Activated effector memory CD4-positive, alpha-beta T cell treated with Interleukin-2 at 50 U/mL for 16 hours (primary cell): ENCODE measurements around the gene ABCD3.
A peak's percentile ranks its signal among the peaks of the same experiment; 100 is the strongest.

ENCODE experiments used
- DNase-seq: peaks from one replicate; pipeline ENCODE4 v3.0.0-alpha.2; 2020

ABCD3 gene

DNA sequence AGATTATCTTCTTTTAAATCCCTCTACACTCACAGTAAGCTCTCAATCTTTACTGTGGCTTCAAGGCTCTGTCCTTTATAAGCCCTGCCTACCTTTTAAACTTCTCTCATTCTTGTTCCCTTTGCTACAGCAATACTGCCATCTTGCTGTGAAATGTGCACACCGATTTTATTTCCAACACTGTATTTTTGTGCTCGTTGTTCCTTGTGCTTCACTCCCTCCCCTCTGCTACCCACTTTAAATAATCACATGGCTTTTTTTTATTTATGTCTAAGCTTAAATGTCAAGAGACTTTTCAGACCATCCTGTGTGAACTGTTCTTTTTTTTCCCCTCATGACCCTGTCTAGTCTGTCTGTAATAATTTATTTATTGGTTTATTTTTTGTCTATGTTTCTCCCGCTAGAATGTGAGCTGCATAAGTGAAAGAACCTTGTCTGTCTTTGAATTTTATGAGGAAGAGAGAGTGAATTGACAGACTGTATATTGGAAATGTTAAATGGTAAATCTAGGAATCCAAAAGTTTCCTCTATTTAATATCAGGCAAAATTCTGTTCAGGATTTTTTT, 45.7 kb downstream of the ABCD3 start:
- DNase-seq: no peak

DNA sequence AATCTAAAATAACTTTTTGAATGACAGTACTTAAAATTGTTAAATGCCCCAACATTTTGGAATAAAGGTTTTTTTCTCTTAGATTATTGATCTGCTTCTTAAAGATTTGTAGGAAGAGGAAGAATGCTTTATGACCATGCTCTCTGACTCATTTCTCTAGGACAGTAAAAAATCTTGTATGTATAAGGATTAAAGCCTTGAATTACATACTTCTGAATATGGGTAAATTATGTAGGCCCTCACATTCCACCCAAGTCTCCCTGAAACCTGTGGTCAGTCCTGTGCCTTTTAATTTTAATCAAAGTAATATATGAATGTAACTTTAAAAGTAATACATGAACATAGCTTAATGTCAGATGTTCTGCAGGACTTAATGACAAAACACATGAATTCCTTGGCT, 50.5 kb downstream of the ABCD3 start:
- DNase-seq: no peak

DNA sequence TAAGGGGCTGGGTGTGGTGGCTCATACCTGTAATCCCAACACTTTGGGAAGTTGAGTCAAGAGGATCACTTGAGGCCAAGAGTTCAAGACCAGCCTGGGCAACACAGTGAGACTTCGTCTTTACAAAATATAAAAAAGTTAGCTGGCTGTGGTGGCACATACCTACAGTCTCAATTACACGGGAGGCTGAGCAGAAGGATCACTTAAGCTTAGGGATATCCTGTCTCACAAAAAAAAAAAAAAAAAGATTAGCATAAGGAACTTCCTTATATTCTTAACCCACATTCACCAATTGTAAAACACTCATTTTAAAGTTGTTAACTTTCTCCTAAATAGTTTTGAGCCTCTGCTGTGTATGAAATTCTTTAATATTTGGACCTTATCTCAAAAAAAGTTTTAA, 53.1 kb downstream of the ABCD3 start:
- DNase-seq: no peak

DNA sequence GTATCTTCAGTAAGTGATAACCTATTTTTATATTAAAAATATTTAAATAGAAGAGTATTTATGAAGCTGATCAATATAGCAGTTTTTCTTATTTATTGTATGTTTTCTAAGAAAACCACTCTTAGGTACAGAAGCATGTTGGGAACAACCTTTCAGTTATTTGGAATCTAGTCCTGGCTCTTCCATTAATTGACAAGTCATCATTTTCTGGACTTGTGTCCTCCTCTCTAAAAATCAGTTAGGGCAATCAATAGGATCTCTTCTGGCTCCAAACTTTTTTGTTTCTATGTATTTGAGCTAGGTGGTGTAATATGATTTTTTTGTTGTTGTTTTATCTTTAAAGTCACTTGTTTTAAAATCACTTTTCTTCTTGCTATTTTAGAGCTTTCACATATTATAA, 57.0 kb downstream of the ABCD3 start:
- no peak for DNase-seq

DNA sequence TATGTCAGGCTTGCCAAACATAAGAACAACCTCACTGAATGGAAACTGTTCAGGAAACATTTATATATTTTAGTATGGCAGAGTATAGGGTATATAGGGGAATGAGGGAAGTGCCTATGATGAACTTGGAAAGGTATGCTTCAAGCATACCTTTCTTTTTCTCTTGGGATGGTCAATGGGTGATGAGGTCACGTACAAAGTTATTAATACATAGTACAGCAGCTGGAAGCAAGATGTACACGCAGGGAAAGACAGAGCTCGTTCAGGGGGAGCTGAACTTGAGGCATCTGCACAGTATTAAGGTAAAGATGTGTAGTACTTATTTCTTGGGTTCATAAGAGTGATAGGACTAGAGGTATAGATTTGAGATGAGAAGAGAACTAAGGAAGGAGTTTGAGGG, 61.5 kb downstream of the ABCD3 start:
- no peak for DNase-seq

DNA sequence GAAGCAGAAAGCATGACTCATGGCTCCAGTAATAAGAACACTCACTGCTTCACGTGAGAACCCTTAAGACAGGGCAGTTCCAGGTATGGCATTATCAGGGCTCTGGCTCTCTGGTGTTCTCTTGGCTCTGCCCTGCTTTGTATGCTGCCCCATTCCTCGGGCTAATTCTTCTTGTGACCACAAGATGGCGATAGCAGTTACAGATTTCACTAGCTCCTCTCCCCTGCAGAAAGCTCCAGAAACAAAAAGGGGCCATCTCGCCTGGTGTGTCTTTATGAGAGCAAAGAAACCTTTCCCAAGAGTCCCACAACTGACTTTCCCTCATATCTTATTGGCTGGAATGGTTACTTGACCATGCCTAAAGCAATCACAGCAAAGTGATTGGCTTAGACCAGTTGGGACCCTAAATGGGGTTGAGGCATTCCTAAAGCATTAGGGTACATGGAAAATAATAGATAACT, 63.3 kb downstream of the ABCD3 start:
- peak; percentile 2 for DNase-seq

DNA sequence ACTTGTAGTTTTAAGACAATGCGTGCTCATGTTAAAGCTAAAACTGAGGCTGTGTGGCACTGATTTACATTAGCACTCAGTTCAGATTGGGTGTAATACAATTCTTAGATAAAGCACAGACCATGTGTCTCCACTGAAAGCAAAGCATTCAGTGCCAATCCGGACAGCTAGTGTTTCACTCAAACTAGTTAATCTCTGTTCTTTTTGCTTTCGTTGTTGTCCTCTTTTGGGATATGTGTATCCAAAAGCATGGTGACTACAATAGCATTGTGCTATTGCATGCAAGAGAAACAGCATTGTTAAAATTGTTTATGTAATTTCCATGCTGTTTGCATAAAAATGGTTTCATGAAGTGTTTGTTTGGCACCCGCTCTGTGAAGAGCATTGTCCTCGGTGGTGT, 68.8 kb downstream of the ABCD3 start:
- no peak for DNase-seq

DNA sequence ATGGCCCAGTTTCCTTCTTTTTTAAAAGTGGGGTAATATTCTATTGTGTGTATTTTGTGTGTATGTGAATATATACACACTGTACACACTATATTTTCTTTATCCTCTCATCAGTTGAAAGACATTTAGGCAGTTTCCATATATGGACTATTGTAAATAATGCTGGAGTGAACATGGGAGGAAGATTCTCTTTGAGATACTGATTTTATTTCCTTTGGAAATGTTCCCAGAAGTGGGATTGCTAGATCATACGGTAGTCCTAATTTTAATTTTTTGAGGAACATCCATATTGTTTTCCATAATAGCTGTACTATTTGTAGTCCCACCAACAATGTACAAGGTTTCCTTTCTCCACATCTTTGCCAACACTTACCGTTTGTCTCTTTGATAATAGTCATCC, 72.4 kb downstream of the ABCD3 start:
- DNase-seq: no peak

DNA sequence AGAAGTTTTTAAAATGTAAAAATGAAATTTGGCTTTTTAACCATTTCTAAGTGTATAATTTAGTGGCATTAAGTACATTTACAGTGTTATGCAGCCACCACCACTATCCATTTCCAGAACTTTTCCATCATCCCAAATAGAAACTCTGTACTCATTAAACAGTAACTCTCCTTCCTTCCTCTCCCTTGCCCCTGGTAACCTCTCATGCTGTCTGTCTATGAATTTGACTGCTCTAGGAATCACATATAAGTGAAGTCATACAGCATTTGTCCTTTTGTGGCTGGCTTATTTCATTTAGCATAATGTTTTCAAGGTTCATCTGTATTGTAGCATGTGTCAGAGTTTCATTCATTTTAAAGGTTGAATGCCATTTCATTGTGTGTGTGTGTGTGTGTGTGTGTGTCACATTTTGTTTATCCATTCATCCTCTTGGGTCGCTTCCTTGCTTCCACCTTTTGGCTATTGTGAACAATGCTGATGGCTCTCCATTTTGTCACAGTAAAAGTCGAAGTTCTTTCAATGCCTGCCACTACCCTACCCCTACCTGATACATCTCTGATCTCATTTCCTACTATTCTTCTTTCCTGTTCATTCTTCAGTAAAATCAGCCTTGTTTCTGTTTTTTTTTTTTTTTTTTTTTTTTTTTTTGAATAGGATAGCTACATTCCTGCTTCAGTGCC, 78.0 kb downstream of the ABCD3 start:
- no peak for DNase-seq

DNA sequence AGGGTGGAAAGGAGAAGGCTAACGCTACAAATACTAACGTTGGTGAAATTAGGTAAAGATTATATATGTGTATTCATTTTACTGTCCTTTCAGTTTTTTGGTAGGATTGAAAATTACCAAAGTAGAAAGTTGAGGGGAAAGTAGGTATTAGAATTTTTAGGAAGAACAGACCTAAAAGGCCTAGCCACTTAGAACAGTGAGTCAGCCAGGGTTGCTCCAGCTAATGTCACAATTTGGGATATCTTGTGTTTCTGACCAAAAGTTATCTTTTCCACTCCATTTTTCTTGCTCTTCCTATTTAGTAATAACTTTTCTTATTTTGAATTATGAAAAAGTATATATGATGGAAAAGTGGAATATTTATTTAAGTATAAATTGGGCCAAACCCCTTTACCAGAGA, 83.2 kb downstream of the ABCD3 start:
- DNase-seq: no peak

DNA sequence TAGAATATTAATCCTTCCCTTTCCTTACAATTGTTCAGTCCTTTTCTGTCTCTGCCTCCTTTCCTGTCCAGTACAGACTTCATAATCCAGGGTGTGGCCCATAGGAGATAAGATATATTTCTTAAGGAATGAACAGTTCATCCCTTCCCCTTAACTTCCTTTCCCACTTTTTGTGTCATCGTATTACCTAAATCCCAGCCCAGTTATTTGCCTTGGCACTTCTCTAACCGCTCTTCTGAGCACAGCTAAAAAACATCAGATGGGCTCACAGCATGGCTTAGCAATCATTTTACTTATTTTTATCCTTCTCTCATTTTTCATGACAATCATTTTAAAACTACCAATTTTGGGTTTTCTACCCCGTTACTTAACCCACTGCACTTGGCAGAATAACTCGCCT, 83.7 kb downstream of the ABCD3 start:
- no peak for DNase-seq

DNA sequence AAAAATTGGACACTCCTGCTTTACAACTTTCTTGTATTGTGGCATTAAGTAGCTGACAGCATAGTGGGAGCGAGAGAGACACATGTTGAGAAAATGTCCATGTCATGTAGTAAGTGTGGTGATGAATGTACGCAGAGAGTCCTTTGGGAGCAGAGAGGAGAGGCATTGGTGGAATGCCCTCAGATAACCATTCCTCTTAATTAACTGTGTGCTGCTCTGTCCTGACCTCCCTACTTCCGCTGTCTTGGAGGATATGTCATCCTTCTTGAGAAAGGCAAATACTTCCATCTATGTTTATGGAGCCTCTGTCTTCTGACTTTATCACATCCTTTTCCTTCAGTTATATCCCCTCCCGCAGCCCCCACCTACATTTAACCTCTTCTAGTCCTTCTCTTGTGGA, 85.0 kb downstream of the ABCD3 start:
- DNase-seq: no peak

DNA sequence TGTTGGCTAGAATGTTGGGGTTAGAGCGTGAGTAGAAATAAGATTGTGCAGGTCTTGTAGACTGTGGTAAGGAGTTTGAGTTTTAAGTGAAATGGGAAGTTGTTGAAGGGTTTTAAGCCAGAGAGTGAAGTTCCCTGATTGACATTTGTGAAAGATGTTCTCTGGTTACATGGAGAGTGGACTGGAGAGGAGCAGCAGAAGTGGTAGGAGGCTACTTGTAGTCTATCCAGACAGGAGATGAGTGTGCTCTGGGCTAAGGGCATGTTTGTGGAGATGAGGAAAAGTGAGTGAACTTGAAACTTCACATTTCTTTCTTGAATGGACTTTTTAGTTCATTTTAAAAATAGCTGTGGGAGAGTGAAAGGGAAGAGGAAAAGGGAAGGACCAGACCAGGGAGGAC, 86.4 kb downstream of the ABCD3 start:
- DNase-seq: no peak

DNA sequence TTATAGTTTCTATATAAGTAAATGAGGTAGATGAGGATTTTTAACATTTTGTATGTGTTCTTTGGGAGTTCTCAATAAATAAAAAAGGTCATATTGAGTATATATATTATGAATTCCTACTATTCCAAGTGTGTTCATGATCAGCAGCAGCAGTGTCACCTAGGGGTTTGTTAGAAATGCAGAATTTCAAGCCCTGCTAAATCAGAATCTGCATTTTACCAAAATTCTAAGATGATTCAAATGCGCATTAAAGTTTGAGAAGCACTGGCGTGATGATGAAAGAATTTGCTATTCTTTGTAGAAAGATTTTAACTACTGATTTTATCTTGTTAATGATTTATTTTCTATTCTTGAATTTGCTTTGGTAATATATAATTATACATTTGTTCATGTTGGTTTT, 94.6 kb downstream of the ABCD3 start:
- DNase-seq: no peak

DNA sequence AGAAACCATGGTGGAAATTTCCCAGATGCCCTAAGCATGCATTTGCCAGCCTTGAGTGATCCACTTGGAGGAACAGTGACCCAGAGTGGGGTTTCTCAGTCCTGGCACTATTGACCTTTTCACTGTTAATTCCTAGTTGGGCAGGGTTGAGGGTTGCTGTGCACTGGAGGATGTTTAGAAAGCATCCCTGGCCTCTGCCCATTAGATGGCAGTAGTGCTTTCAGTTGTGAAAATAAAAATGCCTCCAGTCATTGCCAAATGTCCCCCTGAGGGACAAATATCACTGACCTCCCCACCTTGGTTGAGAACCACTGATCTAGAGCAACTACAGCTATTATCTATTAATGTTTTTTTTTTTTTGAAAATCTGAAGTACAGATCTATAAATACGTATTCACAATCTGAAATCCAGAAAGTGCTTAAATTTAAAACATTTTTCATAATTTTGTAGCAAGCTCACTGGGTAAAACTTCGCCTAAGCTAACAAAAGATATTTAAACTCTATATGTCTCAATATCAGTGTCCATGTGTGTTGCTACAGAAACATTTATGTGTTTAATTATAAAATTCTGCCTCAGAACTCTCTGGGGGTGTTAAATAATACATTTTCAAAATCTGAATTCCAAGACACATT, 96.0 kb downstream of the ABCD3 start:
- no peak for DNase-seq

DNA sequence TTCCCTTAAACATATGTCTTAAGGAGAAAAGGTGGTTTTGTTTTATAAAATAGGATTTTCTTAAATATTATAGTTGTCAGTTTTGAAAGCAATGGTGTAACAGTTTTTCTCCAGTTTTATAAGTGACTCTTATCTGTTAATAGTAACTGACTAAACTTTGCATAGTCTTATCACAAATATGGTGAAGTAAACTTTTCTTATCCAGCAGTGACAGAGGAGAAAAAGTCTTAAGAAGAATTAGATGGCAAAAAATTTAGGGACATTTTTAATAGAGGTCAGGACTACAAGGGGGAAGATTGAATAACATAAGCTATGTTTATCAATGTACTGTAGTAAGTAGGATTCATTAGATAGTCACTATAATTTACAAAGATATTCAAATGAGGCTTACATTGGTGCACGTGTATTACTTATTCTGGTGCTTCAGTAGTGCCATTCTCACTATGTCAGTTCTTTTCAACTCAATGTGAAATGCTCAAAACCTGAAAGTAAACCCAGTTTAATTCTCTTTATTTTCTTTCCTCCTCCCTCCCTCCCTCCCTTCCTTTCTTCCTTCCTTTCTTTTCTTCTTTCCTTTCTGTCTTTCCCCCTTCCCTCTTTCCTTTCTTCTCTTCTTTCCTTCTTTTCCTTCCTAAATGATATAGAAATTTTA, 97.2 kb downstream of the ABCD3 start:
- DNase-seq: no peak

DNA sequence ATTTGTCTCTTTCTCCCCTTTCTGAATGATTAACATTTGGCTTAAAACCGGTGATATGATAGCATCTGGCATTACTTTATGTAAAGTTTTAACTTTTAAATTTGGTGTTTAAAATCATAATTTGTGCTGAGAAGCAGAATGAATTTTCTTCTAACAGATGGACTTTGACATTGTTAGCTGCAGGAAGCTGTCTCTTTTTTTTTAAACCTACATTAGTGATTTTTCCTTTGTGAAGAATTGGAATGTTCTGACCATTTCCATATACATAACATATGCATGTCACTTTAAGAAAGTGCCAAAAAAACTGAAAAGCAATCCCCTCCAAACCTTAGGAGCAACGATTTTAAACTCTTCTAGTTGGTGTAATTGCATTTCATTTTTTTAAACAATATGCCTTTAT, 101.2 kb downstream of the ABCD3 start:
- no peak for DNase-seq

DNA sequence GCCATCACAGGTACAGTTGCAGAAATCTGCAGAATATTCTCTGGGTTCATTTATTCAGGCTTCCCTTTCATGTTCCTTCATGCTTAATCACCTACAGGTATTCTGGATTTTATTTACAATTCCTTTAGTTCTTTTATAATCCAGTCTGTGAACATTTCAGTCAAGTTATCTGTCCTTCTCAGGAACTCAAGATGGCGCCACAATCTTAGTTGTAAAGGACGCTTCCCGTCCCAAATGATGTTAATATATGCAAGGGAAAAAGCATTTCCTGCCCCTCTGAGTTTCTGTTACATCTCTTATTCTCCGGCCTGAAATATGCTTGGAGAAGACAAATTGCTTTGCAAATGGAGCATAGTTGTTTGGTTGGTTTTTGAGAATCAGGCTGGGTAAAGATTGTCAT, 104.1 kb downstream of the ABCD3 start:
- DNase-seq: no peak

DNA sequence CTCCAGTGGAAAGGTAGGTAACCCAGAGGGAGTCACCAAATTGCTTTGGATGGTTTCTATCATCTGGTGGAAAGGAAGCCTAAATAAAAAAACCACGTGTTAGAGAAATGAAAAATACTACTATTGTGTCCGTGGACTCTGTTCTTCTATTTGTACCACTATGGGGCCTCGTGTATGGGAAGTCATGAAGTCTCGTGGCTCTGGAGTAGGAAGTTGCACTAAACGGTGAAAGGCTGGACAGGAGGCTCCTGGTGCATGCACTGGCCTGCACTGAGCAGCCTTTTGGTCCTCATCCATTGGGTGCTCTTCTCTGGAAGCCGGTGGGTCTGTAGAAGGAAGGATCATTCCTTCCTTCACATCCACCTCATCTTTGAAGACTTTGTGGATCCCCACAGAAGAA, 106.3 kb downstream of the ABCD3 start:
- DNase-seq: no peak

DNA sequence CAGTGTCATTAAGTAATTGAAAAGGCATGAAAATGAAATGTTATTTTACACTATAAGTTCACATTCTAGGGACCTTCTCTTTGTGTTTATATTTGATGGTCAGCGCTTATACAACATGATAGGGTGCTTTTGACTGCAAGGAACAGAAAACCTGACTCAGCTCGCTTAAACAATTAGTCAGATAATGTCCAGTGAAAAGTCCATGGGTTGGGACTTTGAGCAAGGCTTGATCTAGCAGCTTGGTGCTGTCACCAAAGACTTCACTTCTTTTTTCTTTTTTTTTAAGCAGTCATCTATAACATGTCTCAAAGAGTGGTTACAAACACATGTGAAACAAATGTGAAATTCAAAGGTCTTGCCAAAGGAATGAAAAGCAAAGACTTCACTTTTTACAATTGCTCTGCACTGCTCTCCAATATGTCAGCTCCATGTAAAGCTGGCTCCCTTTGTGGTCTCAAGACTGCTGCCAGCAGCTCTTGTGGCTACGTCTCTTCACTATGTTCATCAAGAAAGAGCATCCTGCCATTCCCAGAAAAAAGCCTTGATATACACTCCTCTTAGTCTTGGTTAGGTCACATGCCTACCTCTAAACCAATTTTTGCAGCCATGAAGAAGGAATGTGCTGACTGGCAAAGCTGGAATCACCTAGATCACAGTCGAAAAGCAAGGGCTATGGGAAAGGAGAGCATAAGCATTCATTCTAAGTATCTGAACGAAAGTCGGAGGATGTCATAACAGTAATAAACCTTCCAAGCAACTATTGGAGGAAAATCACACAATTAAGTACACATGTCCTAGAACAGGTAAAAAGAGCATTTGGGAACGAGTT, 108.2 kb downstream of the ABCD3 start:
- DNase-seq: no peak

DNA sequence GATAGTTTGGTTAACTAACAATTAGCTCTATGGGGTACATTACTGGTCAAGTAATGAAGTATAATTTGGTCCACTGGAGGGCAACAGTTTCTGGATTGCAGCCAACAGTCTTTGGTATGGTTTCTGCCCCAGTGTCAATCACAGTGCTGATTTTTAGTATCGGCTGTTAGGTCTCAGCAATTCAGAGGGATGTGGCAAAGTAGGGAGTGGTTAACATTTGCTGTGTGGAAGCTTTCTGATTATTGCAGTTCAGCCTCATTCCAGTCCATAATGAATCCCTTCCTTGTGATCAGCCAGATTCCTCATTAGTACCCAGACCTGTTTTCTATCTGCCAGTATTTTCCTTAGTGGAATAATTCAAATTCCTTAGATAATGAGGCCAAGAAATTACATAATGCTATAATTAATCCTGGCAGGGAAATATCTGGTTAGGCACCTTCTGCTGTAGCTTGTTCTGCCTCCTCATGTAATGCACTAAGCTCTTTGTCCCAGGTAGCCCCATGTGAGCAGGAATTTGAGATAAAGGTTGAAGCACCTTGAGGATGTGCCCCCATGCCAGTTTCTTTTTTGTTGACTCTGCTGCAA, 109.3 kb downstream of the ABCD3 start:
- no peak for DNase-seq

DNA sequence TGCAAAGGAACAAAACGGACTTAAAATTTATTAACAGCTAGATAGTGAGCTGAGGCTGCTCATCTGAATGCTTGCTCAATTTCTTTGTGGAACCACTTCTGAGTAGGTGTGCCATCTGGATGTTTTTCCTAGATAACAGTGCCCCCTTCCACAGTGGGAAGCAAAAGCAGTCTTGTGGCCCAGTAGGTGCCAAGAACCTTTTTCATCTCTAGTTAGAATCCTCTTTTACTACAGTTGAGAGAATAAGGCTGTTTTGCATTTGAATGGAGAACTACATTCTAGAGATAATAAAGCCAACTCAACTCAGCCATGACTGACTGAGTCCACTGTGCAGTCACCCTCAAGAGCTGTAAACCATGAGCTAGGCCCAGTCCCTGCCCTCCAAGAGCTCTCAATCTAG, 110.1 kb downstream of the ABCD3 start:
- no peak for DNase-seq

DNA sequence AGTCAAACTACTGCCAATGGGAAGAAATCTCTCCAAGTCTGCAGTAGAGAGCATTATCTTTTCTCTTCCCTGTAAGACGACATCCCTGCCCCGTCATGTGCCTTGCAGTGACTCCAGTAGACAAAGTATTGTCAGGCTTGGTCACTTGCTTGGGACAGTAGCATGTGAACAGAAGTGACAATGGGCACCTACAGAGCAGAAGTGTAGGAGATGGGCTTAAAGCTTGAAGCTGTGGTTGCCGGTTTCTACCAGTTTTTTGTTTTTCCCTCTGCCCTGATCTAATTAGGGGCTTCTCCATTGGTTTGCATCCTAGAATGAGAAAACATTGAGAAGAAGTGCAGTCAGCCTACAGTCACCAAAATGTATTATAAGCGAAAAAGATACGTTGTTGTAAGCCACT, 110.6 kb downstream of the ABCD3 start:
- DNase-seq: no peak
